Caco-2 (cell line): Measurements from ENCODE around the gene ERFL. TPM values are rescaled to one million over a fixed set of nuclear protein-coding genes. Genes with fewer than 3 reads are reported as not detected.

Experiments
- BruUV-seq: library from RNA; stranded (reverse); fragments of 400-500 nt; replicated peaks from 2 replicates; lab custom pipeline; 2021; lab: Mats Ljungman, UMichigan
- CTCF ChIA-PET: fragments of 300-600 bp; sonication (Branson Sonifier 250); formaldehyde crosslinking; loops from one replicate; lab custom pipeline; 2022; ENCODE audit warnings: antibody characterized with exemption; lab: Charles Lee
- POLR2A ChIA-PET: fragments of 300-600 bp; sonication (Branson Sonifier 250); formaldehyde crosslinking; loops from one replicate; lab custom pipeline; 2022; ENCODE audit warnings: antibody characterized with exemption; lab: Charles Lee
- DNase-seq, 2 experiments: peaks; one replicate each; pipeline versions ENCODE4 v3.0.0 to v3.0.0-alpha.2; 2020 to 2022
- H3K27me3 ChIP-seq: replicated peaks from 2 replicates; pipeline ENCODE4 v1.6.0; 2011; ENCODE audit warnings: low read length; ENCODE audit not compliant: control insufficient read depth, insufficient read depth
- H3K36me3 ChIP-seq: 2 replicates; pipeline ENCODE4 v1.5.1; 2011; ENCODE audit warnings: low read length; ENCODE audit not compliant: control insufficient read depth, insufficient read depth
- H3K4me1 ChIP-seq: fragments of 250-450 bp; sonication (Bioruptor Pico); 2 replicates; pipeline ENCODE4 v1.5.1; 2020; ENCODE audit warnings: mild to moderate bottlenecking
- H3K4me3 ChIP-seq: 2 replicates; pipeline ENCODE4 v1.5.1; 2011; ENCODE audit warnings: low read depth, mild to moderate bottlenecking, control low read depth, low read length
- H3K9me3 ChIP-seq: fragments of 250-450 bp; sonication (Bioruptor Pico); 2 replicates; pipeline ENCODE4 v1.5.1; 2020; ENCODE audit warnings: mild to moderate bottlenecking, moderate library complexity
- H3K27ac Mint-ChIP-seq: one replicate; pipeline ENCODE4 v1.8.0; 2022; ENCODE audit warnings: mixed read lengths; ENCODE audit not compliant: unreplicated experiment
- H3K27me3 Mint-ChIP-seq: one replicate; pipeline ENCODE4 v1.8.0; 2022; ENCODE audit warnings: mixed read lengths; ENCODE audit not compliant: insufficient read depth, unreplicated experiment
- H3K36me3 Mint-ChIP-seq: one replicate; pipeline ENCODE4 v1.8.0; 2022; ENCODE audit warnings: mild to moderate bottlenecking, mixed read lengths; ENCODE audit not compliant: insufficient read depth, unreplicated experiment
- H3K4me1 Mint-ChIP-seq: one replicate; pipeline ENCODE4 v1.8.0; 2022; ENCODE audit warnings: low read depth, mixed read lengths; ENCODE audit not compliant: unreplicated experiment
- H3K4me3 Mint-ChIP-seq: one replicate; pipeline ENCODE4 v1.8.0; 2022; ENCODE audit warnings: mild to moderate bottlenecking, moderate library complexity, mixed read lengths; ENCODE audit not compliant: unreplicated experiment
- H3K9me3 Mint-ChIP-seq: one replicate; pipeline ENCODE4 v1.8.0; 2022; ENCODE audit warnings: mixed read lengths; ENCODE audit not compliant: unreplicated experiment
- intact Hi-C: fragments of 100-400 bp; cut with micrococcal nuclease; formaldehyde crosslinking; loops from one replicate; pipeline ENCODE4 v1.10.0; 2022; ENCODE audit not compliant: unreplicated experiment
- total RNA-seq: library from RNA; stranded (reverse); gene quantifications from 2 replicates; pipeline ENCODE4 v1.2.3, GENCODE V29; 2022
- TF ChIP-seq, protein P1 (sequence below), 2 experiments: fragments of 200-600 bp in 1 of 2; IDR thresholded peaks; 1 replicate in 1 of 2; 2 replicates in 1 of 2; pipeline versions ENCODE4 v1.5.1 to v1.8.0; 2011 to 2022; ENCODE audit warnings: antibody characterized with exemption in 1 of 2, control low read depth in 1 of 2, inconsistent platforms in 1 of 2, low read depth in 1 of 2, low read length in 1 of 2, mild to moderate bottlenecking in 1 of 2, moderate library complexity in 1 of 2; ENCODE audit not compliant: insufficient read depth in 1 of 2, severe bottlenecking in 1 of 2, unreplicated experiment in 1 of 2

The ERFL gene
- total RNA-seq, 1 experiment from 2014 or later, result 0.23 TPM

DNA sequence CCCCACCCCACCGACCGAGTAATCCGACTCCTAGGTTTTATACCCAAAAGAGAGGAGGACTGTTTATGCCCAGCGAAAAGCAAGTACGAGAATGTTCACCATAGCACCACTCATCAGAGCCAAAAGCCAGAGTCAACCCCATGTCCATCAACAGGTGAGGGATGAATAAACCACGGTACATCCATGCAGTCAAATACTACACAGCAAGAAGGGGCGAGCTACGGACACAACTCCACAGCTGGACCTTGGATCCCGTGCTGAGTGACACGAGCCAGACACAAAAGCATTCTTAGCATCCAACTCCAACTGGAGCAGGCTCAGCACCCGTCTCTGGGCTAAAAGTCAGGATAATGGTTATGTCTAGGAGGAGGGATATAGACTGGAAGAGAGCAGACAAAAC, 43.1 kb upstream of the ERFL start:
- DNase-seq, result no peak
- Mint-ChIP-seq H3K27ac (no peak overlapping the region), H3K36me3 (no peaks in the 10 kb centered on the region), H3K9me3 (no peaks in the 10 kb centered on the region), H3K4me3 (no peak overlapping the region), H3K4me1 (no peaks in the 10 kb centered on the region), H3K27me3 (peaks cover 20% of the 10 kb centered on the region)
- no peaks in the 10 kb centered on the region for H3K9me3 ChIP-seq
- H3K4me1 ChIP-seq, result no peaks in the 10 kb centered on the region
- H3K4me3 ChIP-seq, result no peak overlapping the region
- CTCF ChIA-PET, result no interaction called here
- BruUV-seq, result no TSS peak
- H3K27me3 ChIP-seq, result no peaks in the 10 kb centered on the region
- TF ChIP-seq, protein P1, sequence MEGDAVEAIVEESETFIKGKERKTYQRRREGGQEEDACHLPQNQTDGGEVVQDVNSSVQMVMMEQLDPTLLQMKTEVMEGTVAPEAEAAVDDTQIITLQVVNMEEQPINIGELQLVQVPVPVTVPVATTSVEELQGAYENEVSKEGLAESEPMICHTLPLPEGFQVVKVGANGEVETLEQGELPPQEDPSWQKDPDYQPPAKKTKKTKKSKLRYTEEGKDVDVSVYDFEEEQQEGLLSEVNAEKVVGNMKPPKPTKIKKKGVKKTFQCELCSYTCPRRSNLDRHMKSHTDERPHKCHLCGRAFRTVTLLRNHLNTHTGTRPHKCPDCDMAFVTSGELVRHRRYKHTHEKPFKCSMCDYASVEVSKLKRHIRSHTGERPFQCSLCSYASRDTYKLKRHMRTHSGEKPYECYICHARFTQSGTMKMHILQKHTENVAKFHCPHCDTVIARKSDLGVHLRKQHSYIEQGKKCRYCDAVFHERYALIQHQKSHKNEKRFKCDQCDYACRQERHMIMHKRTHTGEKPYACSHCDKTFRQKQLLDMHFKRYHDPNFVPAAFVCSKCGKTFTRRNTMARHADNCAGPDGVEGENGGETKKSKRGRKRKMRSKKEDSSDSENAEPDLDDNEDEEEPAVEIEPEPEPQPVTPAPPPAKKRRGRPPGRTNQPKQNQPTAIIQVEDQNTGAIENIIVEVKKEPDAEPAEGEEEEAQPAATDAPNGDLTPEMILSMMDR (IDR thresholded peaks at IDR 0.05; ENCODE audit: insufficient read depth in 1 of 2, low read depth in 1 of 2, low read length in 1 of 2, severe bottlenecking in 1 of 2, unreplicated experiment in 1 of 2), result no peak
- intact Hi-C loops, result no loop called here
- POLR2A ChIA-PET, result no interaction called here
- H3K36me3 ChIP-seq, result no peaks in the 10 kb centered on the region

- Mint-ChIP-seq H3K9me3 (no peaks in the 10 kb centered on the region), H3K36me3 (no peaks in the 10 kb centered on the region), H3K27me3 (peaks cover 23% of the 10 kb centered on the region), H3K4me1 (no peaks in the 10 kb centered on the region), H3K27ac (no peak overlapping the region), H3K4me3 (no peak overlapping the region)
- no peak overlapping the region for H3K4me3 ChIP-seq
- TF ChIP-seq, protein P1 (IDR thresholded peaks at IDR 0.05; ENCODE audit: insufficient read depth in 1 of 2, low read depth in 1 of 2, low read length in 1 of 2, severe bottlenecking in 1 of 2, unreplicated experiment in 1 of 2), result no peak
- H3K27me3 ChIP-seq, result no peaks in the 10 kb centered on the region
- H3K4me1 ChIP-seq, result no peaks in the 10 kb centered on the region
- ChIA-PET CTCF (no interaction called here), POLR2A (no interaction called here)
- intact Hi-C loops, result no loop called here
- DNase-seq, result no peak
- BruUV-seq, result no TSS peak
- H3K36me3 ChIP-seq, result no peaks in the 10 kb centered on the region
- H3K9me3 ChIP-seq, result no peaks in the 10 kb centered on the region
Measured at GRCh38 chr19:41969772-41970458, 41.7 kb upstream of the ERFL start.

GRCh38 chr19:41968751-41969595, 40.7 kb upstream of the ERFL start:
- Histone ChIP-seq H3K4me3 (no peak overlapping the region), H3K9me3 (no peaks in the 10 kb centered on the region), H3K4me1 (no peaks in the 10 kb centered on the region), H3K36me3 (no peaks in the 10 kb centered on the region), H3K27me3 (no peaks in the 10 kb centered on the region)
- CTCF ChIA-PET, result no interaction called here
- TF ChIP-seq, protein P1 (IDR thresholded peaks at IDR 0.05; ENCODE audit: insufficient read depth in 1 of 2, low read depth in 1 of 2, low read length in 1 of 2, severe bottlenecking in 1 of 2, unreplicated experiment in 1 of 2), result no peak
- no peak overlapping the region for H3K27ac Mint-ChIP-seq
- no peaks in the 10 kb centered on the region for H3K9me3 Mint-ChIP-seq
- no peaks in the 10 kb centered on the region for H3K36me3 Mint-ChIP-seq
- no peak for DNase-seq
- no peaks in the 10 kb centered on the region for H3K4me1 Mint-ChIP-seq
- no peak overlapping the region for H3K4me3 Mint-ChIP-seq
- POLR2A ChIA-PET, result no interaction called here
- intact Hi-C loops, result no loop called here
- BruUV-seq, result no TSS peak
- peaks cover 23% of the 10 kb centered on the region for H3K27me3 Mint-ChIP-seq
